H1 (cell line): ENCODE results near the gene SFRP2.

ENCODE experiments used
- CEBPB ChIP-seq: IDR thresholded peaks from 2 replicates; pipeline ENCODE4 v1.6.1; 2012; ENCODE audit warnings: low read depth, low read length
- CHD2 ChIP-seq: IDR thresholded peaks from 2 replicates; pipeline ENCODE4 v1.6.1; 2012; ENCODE audit warnings: low read length, improper control_type of control experiment
- CHD7 ChIP-seq: fragments of 300-600 bp; sonication (generic); IDR thresholded peaks from 2 replicates; pipeline ENCODE4 v1.7.1; 2012; ENCODE audit warnings: low read length, moderate library complexity, mild to moderate bottlenecking, inconsistent platforms; ENCODE audit not compliant: insufficient replicate concordance
- CTCF ChIP-seq, 3 experiments: IDR thresholded peaks; 1 replicate in 2 of 3; 2 replicates in 1 of 3; pipeline versions ENCODE4 v1.5.1 to v1.6.1; 2011; ENCODE audit warnings: low read length in 3 of 3, mild to moderate bottlenecking in 3 of 3, inconsistent platforms in 2 of 3, low read depth in 1 of 3, moderate library complexity in 1 of 3; ENCODE audit not compliant: insufficient read depth in 1 of 3; ENCODE audit errors: control extremely low read depth in 1 of 3
- EGR1 ChIP-seq: IDR thresholded peaks from 2 replicates; pipeline ENCODE4 v1.6.1; 2011; ENCODE audit warnings: low read depth, low read length, borderline replicate concordance
- GABPA ChIP-seq: IDR thresholded peaks from 2 replicates; pipeline ENCODE4 v1.6.1; 2011; ENCODE audit warnings: mild to moderate bottlenecking, low read length, moderate library complexity, borderline replicate concordance; ENCODE audit not compliant: insufficient read depth
- KDM5A ChIP-seq: fragments of 200-600 bp; IDR thresholded peaks from 2 replicates; pipeline ENCODE4 v1.7.1; 2012; ENCODE audit warnings: mild to moderate bottlenecking, low read length, inconsistent platforms, mixed read lengths
- MAX ChIP-seq: IDR thresholded peaks from 2 replicates; pipeline ENCODE4 v1.6.1; 2012; ENCODE audit warnings: inconsistent platforms
- POLR2A ChIP-seq, 2 experiments: IDR thresholded peaks; 1 replicate in 1 of 2; 2 replicates in 1 of 2; pipeline ENCODE4 v1.6.1; 2011; ENCODE audit warnings: low read depth in 2 of 2, low read length in 2 of 2, mild to moderate bottlenecking in 2 of 2; ENCODE audit errors: control extremely low read depth in 1 of 2
- POLR2AphosphoS5 ChIP-seq: IDR thresholded peaks from 2 replicates; pipeline ENCODE4 v1.6.1; 2011; ENCODE audit warnings: low read depth, low read length
- RAD21 ChIP-seq, 2 experiments: IDR thresholded peaks in 1 of 2; conservative IDR thresholded peaks in 1 of 2; 2 replicates each; pipeline ENCODE4 v1.6.1; 2011; ENCODE audit warnings: low read depth in 2 of 2, low read length in 2 of 2, improper control_type of control experiment in 1 of 2, inconsistent platforms in 1 of 2, mild to moderate bottlenecking in 1 of 2, moderate library complexity in 1 of 2
- SRF ChIP-seq: IDR thresholded peaks from 2 replicates; pipeline ENCODE4 v1.6.1; 2011; ENCODE audit warnings: mild to moderate bottlenecking, low read depth, low read length, moderate library complexity

- no peak for TF ChIP-seq CHD7
- TF ChIP-seq POLR2AphosphoS5: no peak
- no peak for TF ChIP-seq CEBPB
- no peak for TF ChIP-seq POLR2A (IDR thresholded peaks at IDR 0.05; ENCODE audit: control extremely low read depth in 1 of 2, low read depth in 2 of 2, low read length in 2 of 2)
- no peak for TF ChIP-seq CTCF (IDR thresholded peaks at IDR 0.05; ENCODE audit: control extremely low read depth in 1 of 3, insufficient read depth in 1 of 3, low read depth in 1 of 3, low read length in 3 of 3)
- no peak for TF ChIP-seq EGR1
- no peak for TF ChIP-seq MAX
- TF ChIP-seq SRF: no peak
- TF ChIP-seq CHD2: no peak
- no peak for TF ChIP-seq RAD21 (IDR thresholded peaks at IDR 0.05 in 1 of 2, conservative IDR thresholded peaks at IDR 0.05 in 1 of 2; ENCODE audit: low read depth in 2 of 2, low read length in 2 of 2)
- TF ChIP-seq KDM5A: no peak
- TF ChIP-seq GABPA: no peak
Observed at GRCh38 chr4:153806073-153806472, 17.2 kb upstream of the SFRP2 start.
